ENCODE measurements around the gene SLC25A43. TPM values are rescaled to one million over a fixed set of nuclear protein-coding genes. Genes with fewer than 3 reads are reported as not detected.

The SLC25A43 gene
- total RNA-seq, 1 experiment from 2014 or later = 4.5 TPM

- Mint-ChIP-seq H3K27me3 (ENCODE audit: low read depth) (no peaks in the 10 kb centered on the region), H3K36me3 (peaks cover 4% of the 10 kb centered on the region), H3K4me1 (no peaks in the 10 kb centered on the region), H3K9me3 (no peaks in the 10 kb centered on the region), H3K4me3 (no peak overlapping the region), H3K27ac (no peak overlapping the region)
- DNase-seq (ENCODE audit: low spot score) (no peak), ATAC-seq (no peak)
- ChIA-PET POLR2A (interaction anchor here (0.6 kb wide), 1 partner anchor 11 kb away, joined by 3 read pairs; no protein-coding TSS in a partner anchor), CTCF (interaction anchor here (0.6 to 1.0 kb wide), 2 partner anchors 282 to 283 kb away, joined by 3 to 5 read pairs; partner anchors contain the start of gene SOWAHD)
- TF ChIP-seq ZNF512 (CRISPR knock-in tag; IDR thresholded peaks at IDR 0.05; ENCODE audit: borderline replicate concordance) (no peak), JUN (CRISPR knock-in tag; IDR thresholded peaks at IDR 0.05) (no peak), ZNF219 (CRISPR knock-in tag; IDR thresholded peaks at IDR 0.05; ENCODE audit: borderline replicate concordance) (no peak), JAZF1 (CRISPR knock-in tag; IDR thresholded peaks at IDR 0.05) (no peak), ZNF671 (CRISPR knock-in tag; IDR thresholded peaks at IDR 0.05) (no peak)
Observed at GRCh38 chrX:119475389-119476101, 76.4 kb downstream of the SLC25A43 start.

DNA sequence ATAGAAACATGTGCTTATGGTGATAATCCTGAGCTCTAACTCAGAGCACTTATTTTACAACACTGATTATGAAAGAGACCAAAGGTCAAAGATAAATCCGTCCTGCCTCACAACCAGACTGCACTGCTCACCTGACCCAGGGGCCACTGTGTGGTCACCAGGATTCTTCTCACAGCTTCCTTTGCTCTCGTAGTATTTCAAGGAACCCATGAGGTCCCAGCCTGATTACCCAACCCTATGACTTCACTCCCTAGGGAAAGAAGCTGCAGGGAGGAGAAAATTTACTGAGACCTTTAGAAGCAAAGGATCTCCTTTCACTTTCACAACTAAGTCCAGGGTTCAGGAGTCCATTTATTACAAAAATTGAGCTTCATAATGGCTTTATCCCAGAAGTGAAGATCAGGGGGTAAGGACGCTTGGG lies 78.7 kb downstream of the SLC25A43 start:
- ChIA-PET POLR2A (no interaction called here), CTCF (interaction anchor here (1.0 to 1.4 kb wide), 3 partner anchors 9 to 34 kb away, joined by 3 to 4 read pairs (median 4); no protein-coding TSS in a partner anchor)
- DNase-seq (ENCODE audit: low spot score) = no peak
- H3K4me1 Mint-ChIP-seq = no peaks in the 10 kb centered on the region
- ATAC-seq = no peak
- H3K27me3 Mint-ChIP-seq (ENCODE audit: low read depth) = peaks cover 8% of the 10 kb centered on the region
- no peaks in the 10 kb centered on the region for H3K36me3 Mint-ChIP-seq
- H3K9me3 Mint-ChIP-seq = no peaks in the 10 kb centered on the region
- no peak overlapping the region for H3K27ac Mint-ChIP-seq
- no peak overlapping the region for H3K4me3 Mint-ChIP-seq
- TF ChIP-seq USF2 (CRISPR knock-in tag; IDR thresholded peaks at IDR 0.05) (no peak), ZSCAN18 (CRISPR knock-in tag; IDR thresholded peaks at IDR 0.05) (no peak), GTF2I (CRISPR knock-in tag; conservative IDR thresholded peaks at IDR 0.05) (no peak), ESRRA (CRISPR knock-in tag; IDR thresholded peaks at IDR 0.05; ENCODE audit: borderline replicate concordance) (no peak), NFE2L1 (CRISPR knock-in tag; IDR thresholded peaks at IDR 0.05) (no peak), OVOL2 (CRISPR knock-in tag; IDR thresholded peaks at IDR 0.05; ENCODE audit: borderline replicate concordance) (no peak), CREM (CRISPR knock-in tag; IDR thresholded peaks at IDR 0.05) (no peak), PRDM15 (CRISPR knock-in tag; IDR thresholded peaks at IDR 0.05) (no peak), SMAD4 (CRISPR knock-in tag; IDR thresholded peaks at IDR 0.05) (no peak), NR2C2 (CRISPR knock-in tag; IDR thresholded peaks at IDR 0.05) (no peak), TEAD4 (CRISPR knock-in tag; IDR thresholded peaks at IDR 0.05) (no peak), TCF7 (CRISPR knock-in tag; IDR thresholded peaks at IDR 0.05; ENCODE audit: low read depth) (no peak), CBFB (CRISPR knock-in tag; IDR thresholded peaks at IDR 0.05; ENCODE audit: low read depth) (no peak), CDX4 (CRISPR knock-in tag; IDR thresholded peaks at IDR 0.05; ENCODE audit: borderline replicate concordance) (no peak), JAZF1 (CRISPR knock-in tag; IDR thresholded peaks at IDR 0.05) (no peak)
- TF ChIP-seq, protein P1, sequence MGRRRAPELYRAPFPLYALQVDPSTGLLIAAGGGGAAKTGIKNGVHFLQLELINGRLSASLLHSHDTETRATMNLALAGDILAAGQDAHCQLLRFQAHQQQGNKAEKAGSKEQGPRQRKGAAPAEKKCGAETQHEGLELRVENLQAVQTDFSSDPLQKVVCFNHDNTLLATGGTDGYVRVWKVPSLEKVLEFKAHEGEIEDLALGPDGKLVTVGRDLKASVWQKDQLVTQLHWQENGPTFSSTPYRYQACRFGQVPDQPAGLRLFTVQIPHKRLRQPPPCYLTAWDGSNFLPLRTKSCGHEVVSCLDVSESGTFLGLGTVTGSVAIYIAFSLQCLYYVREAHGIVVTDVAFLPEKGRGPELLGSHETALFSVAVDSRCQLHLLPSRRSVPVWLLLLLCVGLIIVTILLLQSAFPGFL (CRISPR knock-in tag; IDR thresholded peaks at IDR 0.05; ENCODE audit: borderline replicate concordance) = no peak
- TF ChIP-seq, protein P2, sequence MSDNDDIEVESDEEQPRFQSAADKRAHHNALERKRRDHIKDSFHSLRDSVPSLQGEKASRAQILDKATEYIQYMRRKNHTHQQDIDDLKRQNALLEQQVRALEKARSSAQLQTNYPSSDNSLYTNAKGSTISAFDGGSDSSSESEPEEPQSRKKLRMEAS (CRISPR knock-in tag; IDR thresholded peaks at IDR 0.05) = no peak
- TF ChIP-seq, protein P3, sequence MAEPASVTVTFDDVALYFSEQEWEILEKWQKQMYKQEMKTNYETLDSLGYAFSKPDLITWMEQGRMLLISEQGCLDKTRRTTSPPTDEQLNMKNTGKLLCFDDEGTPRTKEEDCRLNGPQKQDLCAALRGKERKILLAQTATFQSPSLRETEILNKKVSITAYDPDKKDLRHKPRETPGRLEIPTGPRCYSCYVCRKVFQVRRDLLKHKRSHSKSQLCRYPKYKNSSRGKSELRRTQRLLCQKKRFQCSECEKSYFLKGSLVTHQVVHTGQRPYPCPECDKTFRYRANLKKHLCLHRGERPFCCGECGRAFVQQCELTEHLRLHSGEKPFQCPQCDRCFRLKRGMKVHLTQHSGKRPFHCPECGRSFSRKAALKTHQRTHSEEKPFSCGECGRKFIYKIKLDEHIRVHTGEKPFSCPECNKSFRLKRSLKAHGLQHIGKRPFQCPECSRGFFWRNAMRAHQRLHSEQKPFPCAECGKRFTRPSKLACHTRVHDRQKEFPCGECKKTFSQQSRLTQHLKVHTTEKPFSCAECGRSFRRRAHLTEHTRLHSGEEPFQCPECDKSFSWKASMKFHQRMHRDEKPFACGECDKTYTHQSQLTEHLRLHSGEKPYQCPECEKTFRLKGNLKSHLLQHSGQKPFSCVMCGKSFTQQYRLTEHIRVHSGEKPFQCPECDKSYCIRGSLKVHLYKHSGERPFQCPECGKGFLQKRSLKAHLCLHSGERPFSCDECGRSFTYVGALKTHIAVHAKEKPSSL (CRISPR knock-in tag; conservative IDR thresholded peaks at IDR 0.05) = no peak

Data from WTC11 (cell line).